DOHH2 (cell line): ENCODE measurements around the gene AMFR.

Experiments used
- H3F3A ChIP-seq: fragments of 200-600 bp; sonication (generic), shearing (Covaris generic); 2 replicates; pipeline ENCODE4 v1.6.0; 2016; ENCODE audit warnings: antibody characterized with exemption, mild to moderate bottlenecking; ENCODE audit not compliant: control insufficient read depth, insufficient read depth
- H3K27ac ChIP-seq: fragments of 200-600 bp; sonication (generic); 2 replicates; pipeline ENCODE4 v1.5.1; 2014; ENCODE audit warnings: low read depth, mild to moderate bottlenecking, low read length, moderate library complexity
- H3K27me3 ChIP-seq: fragments of 200-600 bp; sonication (generic); 2 replicates; pipeline ENCODE4 v1.6.1; 2014; ENCODE audit warnings: mild to moderate bottlenecking, low read length, mixed read lengths; ENCODE audit not compliant: control insufficient read depth
- H3K36me3 ChIP-seq: fragments of 200-600 bp; sonication (generic); 2 replicates; pipeline ENCODE4 v1.6.1; 2014; ENCODE audit warnings: mild to moderate bottlenecking, low read length, moderate library complexity, mixed read lengths; ENCODE audit not compliant: control insufficient read depth
- H3K4me1 ChIP-seq: fragments of 200-600 bp; sonication (generic); 2 replicates; pipeline ENCODE4 v1.6.1; 2014; ENCODE audit warnings: mild to moderate bottlenecking, low read length, mixed read lengths; ENCODE audit not compliant: control insufficient read depth
- H3K4me2 ChIP-seq: fragments of 200-600 bp; sonication (generic); 2 replicates; pipeline ENCODE4 v1.6.0; 2014; ENCODE audit warnings: mild to moderate bottlenecking, low read length, moderate library complexity
- H3K4me3 ChIP-seq: fragments of 200-600 bp; sonication (generic); 2 replicates; pipeline ENCODE4 v1.5.1; 2014; ENCODE audit warnings: mild to moderate bottlenecking, low read length, mixed read lengths
- H3K79me2 ChIP-seq: fragments of 200-600 bp; sonication (generic); 2 replicates; pipeline ENCODE4 v1.6.1; 2014; ENCODE audit warnings: mild to moderate bottlenecking, low read length, mixed read lengths; ENCODE audit not compliant: control insufficient read depth
- H3K9me2 ChIP-seq: fragments of 200-600 bp; sonication (generic); replicated peaks from 2 replicates; pipeline ENCODE4 v1.6.1; 2014; ENCODE audit warnings: mild to moderate bottlenecking, low read length, mixed read lengths; ENCODE audit not compliant: control insufficient read depth
- H3K9me3 ChIP-seq: fragments of 200-600 bp; sonication (generic); 2 replicates; pipeline ENCODE4 v1.6.1; 2014; ENCODE audit warnings: antibody characterized with exemption, low read length, mixed read lengths; ENCODE audit not compliant: control insufficient read depth, insufficient read depth
- H4K20me1 ChIP-seq: fragments of 200-600 bp; sonication (generic); 2 replicates; pipeline ENCODE4 v1.6.0; 2014; ENCODE audit warnings: low read depth, mild to moderate bottlenecking, antibody characterized with exemption, low read length, moderate library complexity; ENCODE audit not compliant: control insufficient read depth, insufficient read depth
- EZH2phosphoT487 ChIP-seq: fragments of 200-600 bp; sonication (generic); IDR thresholded peaks from 2 replicates; pipeline ENCODE4 v1.6.1; 2017; ENCODE audit warnings: borderline replicate concordance, mild to moderate bottlenecking, antibody characterized with exemption, low read length, moderate library complexity, mixed read lengths
- TF ChIP-seq, protein P1 (sequence below): fragments of 200-600 bp; sonication (generic); IDR thresholded peaks from one replicate; pipeline ENCODE4 v1.5.1; 2014; ENCODE audit warnings: antibody characterized with exemption, mild to moderate bottlenecking, low read depth, low read length; ENCODE audit not compliant: poor library complexity, severe bottlenecking

Gene AMFR

DNA sequence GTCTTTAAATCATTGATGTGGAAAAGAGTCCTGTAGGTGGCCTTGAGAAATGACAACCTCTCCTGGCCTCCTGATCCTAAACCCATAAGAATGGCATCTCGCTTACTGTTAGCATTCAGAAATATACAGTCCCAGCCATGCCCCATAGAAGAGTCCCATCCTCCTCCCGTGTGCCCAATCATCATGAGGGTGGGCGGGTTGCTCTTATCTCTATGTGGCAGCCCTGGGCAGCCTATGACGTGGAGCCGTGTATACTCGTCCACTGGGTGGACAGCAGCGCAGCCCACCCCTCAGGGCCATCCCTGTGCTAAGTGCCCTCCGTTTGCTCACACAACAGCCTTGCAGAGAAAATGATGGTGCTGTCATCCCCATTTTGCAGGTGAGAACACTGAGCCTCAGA, 105.3 kb downstream of the AMFR start:
- TF ChIP-seq, protein P1, sequence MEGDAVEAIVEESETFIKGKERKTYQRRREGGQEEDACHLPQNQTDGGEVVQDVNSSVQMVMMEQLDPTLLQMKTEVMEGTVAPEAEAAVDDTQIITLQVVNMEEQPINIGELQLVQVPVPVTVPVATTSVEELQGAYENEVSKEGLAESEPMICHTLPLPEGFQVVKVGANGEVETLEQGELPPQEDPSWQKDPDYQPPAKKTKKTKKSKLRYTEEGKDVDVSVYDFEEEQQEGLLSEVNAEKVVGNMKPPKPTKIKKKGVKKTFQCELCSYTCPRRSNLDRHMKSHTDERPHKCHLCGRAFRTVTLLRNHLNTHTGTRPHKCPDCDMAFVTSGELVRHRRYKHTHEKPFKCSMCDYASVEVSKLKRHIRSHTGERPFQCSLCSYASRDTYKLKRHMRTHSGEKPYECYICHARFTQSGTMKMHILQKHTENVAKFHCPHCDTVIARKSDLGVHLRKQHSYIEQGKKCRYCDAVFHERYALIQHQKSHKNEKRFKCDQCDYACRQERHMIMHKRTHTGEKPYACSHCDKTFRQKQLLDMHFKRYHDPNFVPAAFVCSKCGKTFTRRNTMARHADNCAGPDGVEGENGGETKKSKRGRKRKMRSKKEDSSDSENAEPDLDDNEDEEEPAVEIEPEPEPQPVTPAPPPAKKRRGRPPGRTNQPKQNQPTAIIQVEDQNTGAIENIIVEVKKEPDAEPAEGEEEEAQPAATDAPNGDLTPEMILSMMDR, result no peak
- no peak for TF ChIP-seq EZH2phosphoT487
- no peaks in the 10 kb centered on the region for H3K9me3 ChIP-seq
- peaks cover 3% of the 10 kb centered on the region; the same call in 1 of the 2 replicates for H3K4me1 ChIP-seq
- H4K20me1 ChIP-seq, result no peaks in the 10 kb centered on the region
- H3K27me3 ChIP-seq, result peaks cover 9% of the 10 kb centered on the region
- H3K27ac ChIP-seq, result no peak overlapping the region
- H3K4me3 ChIP-seq, result no peak overlapping the region
- no peaks in the 10 kb centered on the region for H3K9me2 ChIP-seq
- no peaks in the 10 kb centered on the region for H3K79me2 ChIP-seq
- no peaks in the 10 kb centered on the region for H3K36me3 ChIP-seq
- H3F3A ChIP-seq, result no peaks in the 10 kb centered on the region
- H3K4me2 ChIP-seq, result no peak overlapping the region

GRCh38 chr16:56319376-56319775, 106.0 kb downstream of the AMFR start:
- TF ChIP-seq, protein P1, result no peak
- no peak for TF ChIP-seq EZH2phosphoT487
- Histone ChIP-seq H3K36me3 (no peaks in the 10 kb centered on the region), H4K20me1 (no peaks in the 10 kb centered on the region), H3K27ac (no peak overlapping the region), H3K4me1 (peaks cover 3% of the 10 kb centered on the region; the same call in 1 of the 2 replicates), H3K4me3 (no peak overlapping the region), H3K9me2 (no peaks in the 10 kb centered on the region), H3K9me3 (no peaks in the 10 kb centered on the region), H3K27me3 (peaks cover 9% of the 10 kb centered on the region), H3K4me2 (no peak overlapping the region), H3K79me2 (no peaks in the 10 kb centered on the region), H3F3A (no peaks in the 10 kb centered on the region)

DNA sequence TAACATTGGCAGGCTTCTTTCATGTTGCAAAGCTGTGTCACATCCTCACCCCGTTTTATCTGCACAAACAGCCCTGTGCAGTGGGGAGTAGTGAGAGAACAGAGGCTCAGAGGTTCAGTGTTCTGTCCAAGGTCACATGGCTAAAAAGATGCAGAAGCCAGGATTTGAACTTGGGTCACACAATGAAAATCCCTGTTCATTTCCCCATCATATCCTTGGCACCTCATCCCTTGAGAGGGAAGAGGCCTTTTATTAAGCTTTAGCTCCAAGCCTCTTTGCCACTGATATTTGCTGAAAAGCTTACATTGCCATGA, 106.6 kb downstream of the AMFR start:
- peaks cover 3% of the 10 kb centered on the region; the same call in 1 of the 2 replicates for H3K4me1 ChIP-seq
- no peak for TF ChIP-seq EZH2phosphoT487
- TF ChIP-seq, protein P1, result no peak
- peaks cover 9% of the 10 kb centered on the region for H3K27me3 ChIP-seq
- no peak overlapping the region for H3K4me3 ChIP-seq
- H3K4me2 ChIP-seq, result no peak overlapping the region
- no peaks in the 10 kb centered on the region for H3K79me2 ChIP-seq
- no peaks in the 10 kb centered on the region for H3K9me3 ChIP-seq
- no peaks in the 10 kb centered on the region for H4K20me1 ChIP-seq
- H3F3A ChIP-seq, result no peaks in the 10 kb centered on the region
- H3K9me2 ChIP-seq, result no peaks in the 10 kb centered on the region
- H3K27ac ChIP-seq, result no peak overlapping the region
- H3K36me3 ChIP-seq, result no peaks in the 10 kb centered on the region
